Limb (tissue), 2 donors: Measurements from ENCODE around the gene ACYP1.
"Not testable (repeated sequence)": the region's sequence is repeated elsewhere in the genome, so short reads cannot be mapped to it uniquely, and the experiment has no call there.

Source experiments
- DNase-seq, 2 donors: peaks; one replicate each; pipeline ENCODE4 v3.0.0-alpha.2; 2016; ENCODE audit errors: extremely low spot score in 2 of 2

Gene ACYP1

DNA sequence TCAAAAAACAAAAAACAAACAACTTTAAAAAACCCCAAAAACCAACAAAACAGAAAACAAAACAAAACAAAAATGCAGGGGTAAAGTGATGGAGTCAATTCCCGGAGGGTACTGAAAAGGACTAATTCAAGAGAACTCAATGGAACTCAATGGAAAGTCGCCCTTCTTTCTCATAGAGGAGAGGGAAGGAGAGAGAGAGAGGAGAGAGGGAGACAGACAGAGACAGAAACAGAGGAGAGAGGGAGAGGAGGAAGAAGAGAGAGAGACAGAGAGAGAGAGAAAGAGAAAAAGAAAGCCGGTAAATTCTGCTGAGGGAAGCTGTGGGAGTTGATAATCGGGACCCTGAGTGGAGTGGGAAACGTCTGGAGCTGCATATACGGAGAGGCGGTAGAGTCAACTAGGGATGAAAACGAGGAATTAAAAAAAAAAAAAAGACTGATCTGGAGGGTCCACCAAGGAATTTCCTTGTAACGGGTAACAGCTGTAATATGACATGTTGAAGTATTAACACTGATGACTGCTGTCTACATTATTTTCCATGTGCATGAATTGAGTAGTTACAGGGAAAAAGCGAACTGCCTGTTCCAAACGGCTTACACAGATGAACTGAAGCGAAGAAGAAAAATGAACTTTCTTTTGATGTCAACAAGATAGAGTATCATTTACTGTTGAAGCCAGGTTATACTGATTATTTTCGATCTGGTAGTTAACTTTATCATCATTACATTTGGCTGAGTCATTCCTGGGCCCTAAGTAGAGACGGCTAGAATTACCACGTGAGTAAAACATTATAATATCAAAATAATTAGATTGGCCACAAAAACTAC lies 4.7 kb upstream of the ACYP1 start:
- peak in 1 of 2 donors; percentile 53 for DNase-seq

GRCh38 chr14:75067765-75068164 lies 3.9 kb upstream of the ACYP1 start:
- DNase-seq = not testable (repeated sequence)

GRCh38 chr14:75067212-75067611 lies 3.4 kb upstream of the ACYP1 start:
- DNase-seq = no peak

DNA sequence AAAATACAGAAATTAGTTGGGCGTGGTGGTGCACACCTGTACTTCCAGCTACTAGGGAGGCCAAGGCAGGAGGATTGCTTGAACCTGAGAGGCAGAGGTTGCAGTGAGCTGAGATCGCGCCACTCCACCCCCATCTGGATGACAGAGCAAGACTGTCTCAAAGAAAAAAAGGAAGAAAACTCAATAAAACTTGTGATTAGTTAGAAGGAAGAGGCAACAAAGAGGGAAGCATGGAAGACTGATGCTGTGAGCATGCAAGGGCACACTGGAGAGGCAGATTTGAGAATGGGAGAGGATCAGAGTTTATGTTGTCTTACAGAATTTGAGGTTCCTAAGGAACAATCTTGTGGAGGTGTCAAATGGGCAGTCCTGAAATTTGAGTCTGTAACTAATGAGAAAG lies 2.9 kb upstream of the ACYP1 start:
- DNase-seq = no peak

- no peak for DNase-seq
These were observed 362 bp upstream of the ACYP1 start for GRCh38 chr14:75064205-75064567.

DNA sequence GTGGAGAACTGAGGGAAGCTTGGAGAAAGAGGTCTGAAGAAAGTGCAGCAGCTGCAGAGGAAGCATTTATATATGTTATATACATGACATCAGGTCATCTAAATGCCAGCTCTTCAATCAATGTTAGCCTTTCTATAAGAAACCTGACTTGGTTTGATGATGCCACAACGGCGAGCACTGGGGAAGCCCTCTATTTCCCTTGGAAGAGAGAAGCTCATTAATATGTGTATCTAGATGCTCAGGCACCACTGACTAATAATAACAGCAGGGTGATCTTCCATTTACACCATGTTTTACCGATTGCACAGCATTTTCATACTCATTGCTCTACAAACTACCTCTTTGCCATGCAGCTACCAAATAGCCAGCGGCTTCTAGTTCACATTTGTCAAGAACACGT lies 811 bp downstream of the ACYP1 start:
- no peak for DNase-seq

- DNase-seq = no peak
These were observed 3.4 kb downstream of the ACYP1 start for GRCh38 chr14:75060420-75060819.

GRCh38 chr14:75059642-75060041 lies 4.2 kb downstream of the ACYP1 start:
- no peak for DNase-seq

- no peak for DNase-seq
These were observed 9.4 kb downstream of the ACYP1 start for GRCh38 chr14:75054421-75054820.

DNA sequence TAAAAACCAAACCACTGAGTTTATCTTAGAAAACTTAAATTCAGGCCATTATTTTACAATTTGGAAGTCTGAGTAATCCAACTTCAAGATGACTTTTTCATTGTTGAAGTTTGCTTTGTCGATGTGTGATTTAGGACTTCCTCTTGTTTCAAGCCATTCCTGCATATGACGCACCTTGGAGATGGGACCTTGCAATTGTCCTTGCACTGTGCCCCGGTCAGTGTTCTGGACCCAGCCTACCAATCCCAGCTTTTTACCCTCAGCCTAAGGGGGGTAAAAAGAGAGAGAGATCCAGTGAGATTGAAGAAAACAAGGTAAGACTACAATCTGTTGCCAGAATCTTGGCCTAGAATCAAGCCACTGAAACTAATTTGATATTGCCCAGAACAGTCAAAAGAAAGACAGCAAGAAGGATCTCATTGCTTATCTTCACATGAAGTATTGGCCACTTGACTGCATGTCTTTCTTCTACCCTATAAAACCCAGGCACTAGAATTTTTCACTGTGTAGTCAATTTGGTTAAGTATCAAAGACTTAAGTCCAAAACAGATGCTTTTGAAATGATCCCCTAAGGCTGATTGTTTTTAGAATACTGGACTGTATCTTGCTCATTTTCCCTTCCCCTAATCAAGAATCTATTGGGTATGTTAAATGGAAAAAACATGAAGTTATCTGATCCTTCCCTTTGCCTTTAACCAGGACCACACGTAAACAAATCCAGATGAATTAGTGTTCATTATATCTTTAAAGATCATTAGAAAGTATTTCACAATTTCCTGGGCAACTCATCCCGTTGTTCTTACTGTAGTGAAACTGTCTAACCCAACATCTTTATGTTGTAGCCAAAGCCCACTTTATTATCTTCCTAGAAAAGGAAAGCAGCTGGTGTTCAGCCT lies 10.2 kb downstream of the ACYP1 start:
- DNase-seq = no peak

DNA sequence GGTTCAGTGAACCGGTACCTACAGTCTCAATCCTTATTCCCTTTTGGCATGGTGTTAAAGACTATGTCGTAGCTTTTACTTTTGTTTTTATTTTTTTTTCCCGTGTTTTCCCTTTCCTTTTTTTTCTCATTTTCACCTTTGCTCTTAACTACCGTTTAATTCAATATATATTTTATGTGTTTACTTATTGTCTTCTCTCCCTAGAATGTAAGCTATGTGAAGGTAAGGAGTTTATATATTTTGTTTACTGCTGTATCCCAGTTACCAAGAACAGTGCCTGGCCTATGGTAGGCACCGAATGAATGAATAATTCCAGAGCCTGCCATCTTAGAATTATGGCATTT lies 12.3 kb downstream of the ACYP1 start:
- DNase-seq = no peak

GRCh38 chr14:75050852-75051555 lies 12.8 kb downstream of the ACYP1 start, which contains the start of gene MLH3:
Gene MLH3 (minus strand): TSS chr14:75051467. CDS start chr14:75049655, 1,812 bp downstream.
- DNase-seq = peak; percentile 87 to 89

DNA sequence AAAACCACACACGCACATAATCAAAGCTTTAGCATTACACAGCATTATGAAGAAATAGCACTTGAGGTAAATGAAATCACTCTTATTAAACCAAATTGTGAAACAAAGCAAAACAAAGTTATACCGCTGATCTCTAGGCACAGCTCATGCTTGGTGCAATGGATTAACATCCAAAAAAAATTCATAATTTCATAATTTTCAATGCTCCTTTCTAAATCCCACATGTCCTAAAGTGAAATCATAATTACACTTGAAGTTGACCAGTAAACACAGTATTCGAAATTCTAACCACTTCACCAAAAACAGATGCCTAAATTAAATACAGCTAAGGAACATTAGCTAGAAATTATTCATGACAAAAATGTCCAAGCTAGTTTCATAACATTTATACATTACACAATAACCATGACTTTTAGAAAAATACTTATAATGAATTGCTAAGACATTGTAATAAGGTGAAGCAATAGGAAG lies 14.1 kb downstream of the ACYP1 start:
- DNase-seq = no peak

DNA sequence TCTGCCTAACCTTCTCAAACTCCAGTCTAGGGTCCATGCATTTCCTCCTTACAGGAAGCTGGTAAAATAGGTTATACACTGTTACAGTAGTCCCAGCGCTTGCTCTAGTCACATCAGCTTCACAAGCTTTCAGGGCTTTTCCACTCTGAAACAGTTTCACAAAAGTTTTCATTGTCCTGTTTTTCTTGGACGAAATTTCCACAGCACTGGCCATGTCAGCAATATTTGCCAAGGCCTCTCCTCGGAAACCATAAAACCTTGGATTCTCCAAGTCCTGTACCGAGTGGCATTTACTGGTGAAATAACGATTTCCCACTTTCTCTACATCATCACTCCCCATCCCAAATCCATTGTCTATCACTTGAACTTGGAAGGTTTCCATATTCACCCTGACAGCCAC lies 14.7 kb downstream of the ACYP1 start:
- no peak for DNase-seq

GRCh38 chr14:75048101-75048500 lies 15.7 kb downstream of the ACYP1 start:
- DNase-seq = no peak

DNA sequence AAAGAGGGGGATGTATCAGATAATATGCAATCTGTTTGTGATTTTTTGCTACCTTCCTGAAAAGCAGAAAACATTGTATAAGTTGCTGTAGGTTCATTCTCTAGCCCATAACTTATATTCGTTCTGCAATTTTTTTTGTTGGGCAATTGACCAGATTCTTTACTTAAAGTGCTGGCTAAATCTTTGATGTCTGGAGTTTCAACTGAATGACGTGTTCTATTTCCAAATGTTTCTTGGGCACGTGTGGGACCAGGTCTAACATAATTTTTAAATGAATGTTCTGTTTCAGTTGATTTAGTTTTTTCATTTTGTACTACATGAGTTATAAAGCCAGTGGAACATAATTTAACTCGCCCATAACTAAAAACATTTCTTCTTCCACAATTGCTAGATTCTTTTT lies 16.3 kb downstream of the ACYP1 start:
- DNase-seq = no peak

GRCh38 chr14:75046899-75047298 lies 16.9 kb downstream of the ACYP1 start:
- no peak for DNase-seq

DNA sequence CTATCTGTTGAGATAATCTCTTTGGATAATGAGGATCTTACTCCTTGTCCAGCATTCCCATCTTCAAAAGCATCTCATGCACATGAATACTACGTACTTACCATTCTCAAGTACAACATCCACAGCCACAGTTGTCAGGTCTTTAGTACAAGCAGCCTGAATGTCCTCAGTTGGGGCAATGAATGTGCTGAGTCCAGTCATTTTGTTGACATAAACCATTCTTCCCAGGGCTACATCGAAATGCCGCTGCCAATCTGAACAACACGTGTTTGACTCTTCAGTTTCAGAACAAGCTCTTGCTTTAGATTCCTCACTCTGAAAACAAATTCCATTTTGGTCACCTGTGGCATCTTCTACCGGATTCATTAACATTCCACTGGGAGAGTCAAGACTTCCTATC lies 17.5 kb downstream of the ACYP1 start:
- DNase-seq = no peak

DNA sequence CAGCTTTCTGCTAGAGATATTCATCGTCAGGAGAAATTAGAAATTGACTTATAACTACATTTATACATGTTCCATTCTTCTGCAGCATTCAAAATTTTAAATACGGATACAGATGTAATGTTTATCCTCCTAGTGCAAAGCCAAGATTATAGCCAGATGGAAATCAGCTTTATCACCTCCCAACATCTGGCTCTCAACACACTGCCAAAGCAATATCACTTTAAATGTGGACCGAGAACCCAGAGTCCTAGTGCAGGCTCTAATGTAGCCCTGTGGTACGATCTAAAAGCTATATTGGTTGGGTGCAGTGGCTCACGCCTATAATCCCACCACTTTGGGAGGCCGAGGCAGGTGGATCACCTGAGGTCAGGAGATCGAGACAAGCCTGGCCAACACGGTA lies 19.1 kb downstream of the ACYP1 start:
- peak in 1 of 2 donors; percentile 54 for DNase-seq

DNA sequence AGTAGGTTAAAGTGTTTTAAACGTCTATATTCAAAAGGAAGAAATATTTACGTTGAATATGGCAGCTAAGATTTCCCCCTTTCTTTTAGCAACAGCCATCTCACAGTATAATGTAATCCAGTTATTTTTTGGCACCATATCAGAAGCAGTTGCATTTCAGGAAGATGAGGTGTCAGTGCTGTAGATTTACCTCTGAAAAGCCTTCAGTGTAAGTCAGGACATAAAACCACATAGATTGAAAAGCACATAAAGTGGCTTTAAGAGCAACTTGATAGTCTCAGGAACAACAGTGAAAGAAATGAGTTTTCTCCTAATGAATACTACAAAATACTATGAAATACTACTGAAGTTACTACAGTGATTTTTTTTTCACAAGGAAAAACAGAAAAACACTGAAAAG lies 19.5 kb downstream of the ACYP1 start:
- DNase-seq = peak in 1 of 2 donors; percentile 21

DNA sequence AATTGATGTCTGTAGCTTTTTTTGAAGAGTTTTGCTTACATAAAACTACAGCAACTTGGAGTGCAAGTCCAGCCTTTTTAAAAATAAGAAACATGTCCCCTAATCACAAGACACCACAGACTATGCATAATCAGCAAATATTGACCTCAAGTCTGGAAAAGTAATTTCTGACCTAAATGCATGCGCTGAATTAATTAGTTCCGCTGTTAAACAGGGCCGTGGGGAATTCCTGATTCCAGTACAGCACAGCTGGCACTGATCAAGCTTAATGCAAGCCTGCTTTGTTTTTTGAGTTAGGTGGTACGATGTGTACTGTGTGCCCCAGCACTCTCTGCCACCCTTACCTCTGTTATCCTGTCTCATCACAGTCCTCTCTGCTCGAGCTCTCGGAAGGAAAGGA lies 21.8 kb downstream of the ACYP1 start:
- no peak for DNase-seq

- no peak for DNase-seq
These were observed 22.2 kb downstream of the ACYP1 start for GRCh38 chr14:75041613-75042012.
